ENCODE results near the gene TBX6. TPM values are rescaled to one million over a fixed set of nuclear protein-coding genes. Genes with fewer than 3 reads are reported as not detected.
A peak's percentile ranks its signal among the peaks of the same experiment; 100 is the strongest.

The TBX6 gene
- total RNA-seq, 1 experiment from 2014 or later, result 1.6 TPM

DNA sequence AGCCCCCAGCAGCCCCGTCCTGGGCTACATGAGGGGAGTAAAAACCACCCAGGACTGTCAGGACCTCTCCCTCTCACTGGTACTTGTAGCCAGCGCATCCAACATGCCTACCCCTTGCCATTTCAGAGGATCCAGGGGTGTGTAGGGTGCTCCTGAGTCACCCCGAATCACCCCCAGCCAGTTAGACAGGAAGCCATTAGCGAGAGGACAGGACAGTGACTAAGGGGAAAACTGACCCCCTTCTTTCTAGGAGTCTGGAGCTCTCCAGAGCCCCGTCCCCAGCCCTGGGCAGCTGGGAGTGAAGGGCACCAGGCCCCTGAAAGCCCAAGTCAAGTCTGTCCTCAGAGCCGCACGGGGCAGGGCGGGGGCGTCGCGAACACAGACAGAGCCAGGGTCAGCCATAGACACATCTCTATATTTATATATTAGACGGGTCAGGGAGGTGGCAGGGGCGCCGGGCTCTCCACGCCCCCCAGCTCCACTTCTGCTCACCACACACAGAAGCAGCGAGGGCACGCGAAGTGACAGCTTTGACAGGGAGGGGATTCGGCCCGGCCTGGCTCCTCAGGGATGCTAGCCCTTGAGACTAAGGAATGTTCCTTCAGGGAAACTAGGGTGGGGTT lies 22.1 kb upstream of the TBX6 start:
- Mint-ChIP-seq H3K4me3 (no peak overlapping the region), H3K4me1 (peaks cover 2 to 5% of the 10 kb centered on the region in 2 experiments), H3K36me3 (ENCODE audit: insufficient read depth in 1 of 3, low read depth in 3 of 3) (peaks cover 0 to 20% (median 14%) of the 10 kb centered on the region in 3 experiments; a peak in 5 of 7 replicates), H3K27me3 (ENCODE audit: low read depth) (no peaks in the 10 kb centered on the region; the same call in 1 of the 2 replicates), H3K9me3 (no peaks in the 10 kb centered on the region), H3K27ac (peak overlapping the region in 2 of 3 experiments; percentile 39 to 58; a peak in 1 of 7 replicates)
- no peaks in the 10 kb centered on the region for H3K79me2 ChIP-seq (ENCODE audit: insufficient read depth, low read length)
- no peak overlapping the region for H3K56ac ChIP-seq (ENCODE audit: insufficient read length, low read depth, low read length)
- no peak overlapping the region for H2BK12ac ChIP-seq (ENCODE audit: insufficient read length, low read depth, low read length)
- no peak overlapping the region for H4K91ac ChIP-seq (ENCODE audit: insufficient read length, low read depth, low read length)
- TF ChIP-seq, protein P1, sequence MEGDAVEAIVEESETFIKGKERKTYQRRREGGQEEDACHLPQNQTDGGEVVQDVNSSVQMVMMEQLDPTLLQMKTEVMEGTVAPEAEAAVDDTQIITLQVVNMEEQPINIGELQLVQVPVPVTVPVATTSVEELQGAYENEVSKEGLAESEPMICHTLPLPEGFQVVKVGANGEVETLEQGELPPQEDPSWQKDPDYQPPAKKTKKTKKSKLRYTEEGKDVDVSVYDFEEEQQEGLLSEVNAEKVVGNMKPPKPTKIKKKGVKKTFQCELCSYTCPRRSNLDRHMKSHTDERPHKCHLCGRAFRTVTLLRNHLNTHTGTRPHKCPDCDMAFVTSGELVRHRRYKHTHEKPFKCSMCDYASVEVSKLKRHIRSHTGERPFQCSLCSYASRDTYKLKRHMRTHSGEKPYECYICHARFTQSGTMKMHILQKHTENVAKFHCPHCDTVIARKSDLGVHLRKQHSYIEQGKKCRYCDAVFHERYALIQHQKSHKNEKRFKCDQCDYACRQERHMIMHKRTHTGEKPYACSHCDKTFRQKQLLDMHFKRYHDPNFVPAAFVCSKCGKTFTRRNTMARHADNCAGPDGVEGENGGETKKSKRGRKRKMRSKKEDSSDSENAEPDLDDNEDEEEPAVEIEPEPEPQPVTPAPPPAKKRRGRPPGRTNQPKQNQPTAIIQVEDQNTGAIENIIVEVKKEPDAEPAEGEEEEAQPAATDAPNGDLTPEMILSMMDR (conservative IDR thresholded peaks at IDR 0.05), result no peak
- no peaks in the 10 kb centered on the region for H3K9me3 ChIP-seq (ENCODE audit: control insufficient read depth, low read depth, low read length)
- H3K4me2 ChIP-seq (ENCODE audit: insufficient read depth, insufficient read length, low read length), result no peak overlapping the region
- H3K9ac ChIP-seq (ENCODE audit: extremely low read depth, insufficient read length, low read length), result no peak overlapping the region
- no peak overlapping the region for H2BK15ac ChIP-seq (ENCODE audit: low read depth, low read length)
- no peaks in the 10 kb centered on the region for H3K23me2 ChIP-seq (ENCODE audit: insufficient read length, low read depth, low read length, poor library complexity, severe bottlenecking)
- no peak overlapping the region for H4K5ac ChIP-seq (ENCODE audit: insufficient read length, low read depth, low read length)
- H3T11ph ChIP-seq (ENCODE audit: low read length), result no peak overlapping the region
- H4K8ac ChIP-seq (replicated peaks; ENCODE audit: insufficient read length, low read depth, low read length), result no peak overlapping the region
- no CpG with 5 or more reads among the region's 20 CpGs for WGBS (ENCODE audit: extremely low coverage, insufficient read length, low lambda C conversion rate)
- no peak overlapping the region for H2BK120ac ChIP-seq (ENCODE audit: low read depth, low read length, poor library complexity, severe bottlenecking)
- DNase-seq, result no peak
- H2BK5ac ChIP-seq (ENCODE audit: insufficient read length, low read length), result no peak overlapping the region
- no peaks in the 10 kb centered on the region for H3K79me1 ChIP-seq (ENCODE audit: insufficient read depth, low read depth, low read length, poor library complexity, severe bottlenecking)
- H3K4me1 ChIP-seq (ENCODE audit: insufficient read depth, low read length), result no peaks in the 10 kb centered on the region
- H3K23ac ChIP-seq (ENCODE audit: insufficient read length, low read depth, low read length), result no peak overlapping the region
- no peaks in the 10 kb centered on the region for H4K20me1 ChIP-seq (ENCODE audit: control insufficient read depth, insufficient read depth, insufficient read length)
- H3K27ac ChIP-seq (ENCODE audit: insufficient read length, low read depth, low read length), result no peak overlapping the region
- H3K4ac ChIP-seq (ENCODE audit: low read depth, low read length), result no peak overlapping the region
- H3K18ac ChIP-seq (ENCODE audit: insufficient read length, low read depth, low read length), result no peak overlapping the region
- H2AK5ac ChIP-seq (ENCODE audit: insufficient read length, low read length), result no peak overlapping the region
- H2BK20ac ChIP-seq (ENCODE audit: low read depth, low read length, poor library complexity, severe bottlenecking), result no peak overlapping the region
- H3K14ac ChIP-seq (ENCODE audit: insufficient read depth, low read length), result no peak overlapping the region
- no peak overlapping the region for H2AFZ ChIP-seq (ENCODE audit: low read length)
- H3K27me3 ChIP-seq (ENCODE audit: insufficient read depth, low read length), result no peaks in the 10 kb centered on the region

Measured in H9 (cell line).